Lower lobe of right lung (tissue), 2 donors: ENCODE results near the gene JAM2. TPM values are rescaled to one million over a fixed set of nuclear protein-coding genes. Genes with fewer than 3 reads are reported as not detected.

Experiments used
- ATAC-seq, 2 donors: fragments of 200-7000 bp; cut with Tn5 transposase; one replicate each; pipeline ENCODE4 v1.9.1; 2020 to 2022; ENCODE audit warnings: mild to moderate bottlenecking in 2 of 2, moderate library complexity in 2 of 2
- DNase-seq: peaks from one replicate; pipeline ENCODE4 v3.0.0-alpha.2; 2020
- H3K27ac ChIP-seq: fragments of 200-600 bp; one replicate; pipeline ENCODE4 v1.8.0; 2022
- H3K27me3 ChIP-seq: fragments of 200-600 bp; one replicate; pipeline ENCODE4 v1.8.0; 2022; ENCODE audit warnings: low read depth
- H3K36me3 ChIP-seq: fragments of 200-600 bp; one replicate; pipeline ENCODE4 v1.8.0; 2022; ENCODE audit warnings: mild to moderate bottlenecking
- H3K4me1 ChIP-seq: fragments of 200-600 bp; one replicate; pipeline ENCODE4 v1.8.0; 2022
- H3K4me3 ChIP-seq: fragments of 200-600 bp; one replicate; pipeline ENCODE4 v1.8.0; 2022; ENCODE audit warnings: mild to moderate bottlenecking
- H3K9me3 ChIP-seq: fragments of 200-600 bp; one replicate; pipeline ENCODE4 v1.8.0; 2022
- CTCF ChIP-seq: fragments of 200-600 bp; IDR thresholded peaks from one replicate; pipeline ENCODE4 v1.8.0; 2022; ENCODE audit warnings: antibody characterized with exemption, mild to moderate bottlenecking
- intact Hi-C: fragments of 100-400 bp; cut with DNase I; formaldehyde crosslinking; loops from one replicate; pipeline ENCODE4 v1.11.0; 2022
- total RNA-seq: library from RNA; stranded (reverse); fragmentation: NEBNext Ultra II Directional; extraction: Animal tissue kit (Norgen Biotek cat#: 25700); gene quantifications from one replicate; pipeline ENCODE4 v1.2.1, GENCODE V29; 2021
- donor health status: DM: no; HTN: yes; CAD: no; lungs with severe emphysema.

The JAM2 gene
- total RNA-seq, 1 donor from 2014 or later: 36.2 TPM

GRCh38 chr21:25735646-25736597 is 96.9 kb downstream of the JAM2 start:
- intact Hi-C loops: no loop called here
- no peak for TF ChIP-seq CTCF
- DNase-seq (peak; percentile 92), ATAC-seq (peak; percentile 84 to 88)
- H3K27me3 ChIP-seq: no peaks in the 10 kb centered on the region
- H3K36me3 ChIP-seq: peaks cover 1% of the 10 kb centered on the region
- H3K27ac ChIP-seq: peak overlapping the region; percentile 99
- H3K9me3 ChIP-seq: no peaks in the 10 kb centered on the region
- H3K4me1 ChIP-seq: peaks cover 50% of the 10 kb centered on the region
- peak overlapping the region; percentile 87 for H3K4me3 ChIP-seq

GRCh38 chr21:25737421-25737820 is 98.4 kb downstream of the JAM2 start:
- DNase-seq (no peak), ATAC-seq (no peak)
- Histone ChIP-seq H3K27me3 (no peaks in the 10 kb centered on the region), H3K4me3 (no peak overlapping the region), H3K4me1 (peaks cover 35% of the 10 kb centered on the region), H3K9me3 (no peaks in the 10 kb centered on the region), H3K36me3 (no peaks in the 10 kb centered on the region), H3K27ac (no peak overlapping the region)
- intact Hi-C loops: no loop called here
- TF ChIP-seq CTCF: no peak

GRCh38 chr21:25742900-25743299 is 103.8 kb downstream of the JAM2 start:
- Histone ChIP-seq H3K4me3 (no peak overlapping the region), H3K27me3 (no peaks in the 10 kb centered on the region), H3K4me1 (no peaks in the 10 kb centered on the region), H3K36me3 (peaks cover 28% of the 10 kb centered on the region), H3K9me3 (no peaks in the 10 kb centered on the region), H3K27ac (no peak overlapping the region)
- intact Hi-C loops: no loop called here
- TF ChIP-seq CTCF: no peak
- ATAC-seq (peak in 1 of 2 donors; percentile 25), DNase-seq (no peak)

GRCh38 chr21:25744854-25745253 is 105.8 kb downstream of the JAM2 start:
- H3K36me3 ChIP-seq: peaks cover 48% of the 10 kb centered on the region
- H3K27ac ChIP-seq: no peak overlapping the region
- H3K27me3 ChIP-seq: no peaks in the 10 kb centered on the region
- no peaks in the 10 kb centered on the region for H3K4me1 ChIP-seq
- DNase-seq: no peak
- H3K4me3 ChIP-seq: no peak overlapping the region
- H3K9me3 ChIP-seq: no peaks in the 10 kb centered on the region
- intact Hi-C loops: no loop called here
- TF ChIP-seq CTCF: no peak
- no peak for ATAC-seq

GRCh38 chr21:25750085-25750484 is 111.0 kb downstream of the JAM2 start:
- Histone ChIP-seq H3K36me3 (peaks cover 80% of the 10 kb centered on the region), H3K4me1 (no peaks in the 10 kb centered on the region), H3K9me3 (no peaks in the 10 kb centered on the region), H3K4me3 (no peak overlapping the region), H3K27me3 (no peaks in the 10 kb centered on the region), H3K27ac (no peak overlapping the region)
- DNase-seq (no peak), ATAC-seq (no peak)
- intact Hi-C loops: no loop called here
- no peak for TF ChIP-seq CTCF
